Measurements from ENCODE around the gene GBGT1.
A peak's percentile ranks its signal among the peaks of the same experiment; 100 is the strongest.
"Not testable (repeated sequence)": the region's sequence is repeated elsewhere in the genome, so short reads cannot be mapped to it uniquely, and the experiment has no call there.

The GBGT1 gene

GRCh38 chr9:133163504-133164172 is at the start of gene GBGT1:
Gene GBGT1 (minus strand): TSS chr9:133163914. CDS start chr9:133162412, 1,502 bp downstream.
- Mint-ChIP-seq H3K36me3 (ENCODE audit: low read depth) (peaks cover 6% of the 10 kb centered on the region), H3K27me3 (ENCODE audit: low read depth) (peaks cover 4% of the 10 kb centered on the region), H3K27ac (no peak within 1 kb of the TSS), H3K4me3 (peak within 1 kb of the TSS; percentile 73), H3K4me1 (ENCODE audit: low read depth) (peaks cover 2% of the 10 kb centered on the region), H3K9me3 (no peaks in the 10 kb centered on the region)

GRCh38 chr9:133210609-133211008 is 46.9 kb upstream of the GBGT1 start:
- H3K27ac Mint-ChIP-seq: no peak overlapping the region
- H3K4me1 Mint-ChIP-seq (ENCODE audit: low read depth): no peaks in the 10 kb centered on the region
- H3K4me3 Mint-ChIP-seq: no peak overlapping the region
- H3K27me3 Mint-ChIP-seq (ENCODE audit: low read depth): peaks cover 29% of the 10 kb centered on the region
- H3K36me3 Mint-ChIP-seq (ENCODE audit: low read depth): no peaks in the 10 kb centered on the region
- no peaks in the 10 kb centered on the region for H3K9me3 Mint-ChIP-seq

DNA sequence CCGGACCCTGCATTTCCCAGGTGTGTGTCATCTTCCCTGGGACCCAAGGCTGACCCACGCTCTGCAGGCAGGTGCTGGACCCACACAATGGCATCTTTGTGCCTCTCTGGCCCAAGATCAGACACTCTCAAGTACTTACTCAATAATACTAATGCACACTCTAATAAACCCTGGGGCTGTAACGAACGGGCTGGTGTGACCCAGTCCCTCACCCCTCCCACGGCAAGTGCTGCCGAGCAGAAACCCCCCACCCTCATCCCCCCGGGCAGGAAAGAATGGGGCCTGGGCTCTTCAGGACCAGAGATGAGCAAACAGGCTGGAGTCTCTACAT is 46.5 kb upstream of the GBGT1 start:
- no peaks in the 10 kb centered on the region for H3K36me3 Mint-ChIP-seq (ENCODE audit: low read depth)
- no peaks in the 10 kb centered on the region for H3K4me1 Mint-ChIP-seq (ENCODE audit: low read depth)
- H3K27ac Mint-ChIP-seq: no peak overlapping the region
- no peaks in the 10 kb centered on the region for H3K9me3 Mint-ChIP-seq
- H3K27me3 Mint-ChIP-seq (ENCODE audit: low read depth): peaks cover 26% of the 10 kb centered on the region
- H3K4me3 Mint-ChIP-seq: no peak overlapping the region

GRCh38 chr9:133209327-133210201 is 45.9 kb upstream of the GBGT1 start:
- H3K4me3 Mint-ChIP-seq; H3K27ac Mint-ChIP-seq; H3K4me1 Mint-ChIP-seq (ENCODE audit: low read depth); H3K36me3 Mint-ChIP-seq (ENCODE audit: low read depth); H3K9me3 Mint-ChIP-seq: not testable (repeated sequence)
- peaks cover 25% of the 10 kb centered on the region for H3K27me3 Mint-ChIP-seq (ENCODE audit: low read depth)

- H3K4me3 Mint-ChIP-seq; H3K4me1 Mint-ChIP-seq (ENCODE audit: low read depth); H3K27ac Mint-ChIP-seq; H3K36me3 Mint-ChIP-seq (ENCODE audit: low read depth); H3K9me3 Mint-ChIP-seq: not testable (repeated sequence)
- H3K27me3 Mint-ChIP-seq (ENCODE audit: low read depth): peaks cover 19% of the 10 kb centered on the region
Measured at GRCh38 chr9:133208880-133209300, 45.2 kb upstream of the GBGT1 start, which contains the start of gene OBP2B. Gene OBP2B (minus strand): TSS chr9:133209250. CDS start chr9:133209199, 51 bp downstream.

- H3K4me3 Mint-ChIP-seq; H3K36me3 Mint-ChIP-seq (ENCODE audit: low read depth): not testable (repeated sequence)
Measured at GRCh38 chr9:133208171-133208879, 44.6 kb upstream of the GBGT1 start.

DNA sequence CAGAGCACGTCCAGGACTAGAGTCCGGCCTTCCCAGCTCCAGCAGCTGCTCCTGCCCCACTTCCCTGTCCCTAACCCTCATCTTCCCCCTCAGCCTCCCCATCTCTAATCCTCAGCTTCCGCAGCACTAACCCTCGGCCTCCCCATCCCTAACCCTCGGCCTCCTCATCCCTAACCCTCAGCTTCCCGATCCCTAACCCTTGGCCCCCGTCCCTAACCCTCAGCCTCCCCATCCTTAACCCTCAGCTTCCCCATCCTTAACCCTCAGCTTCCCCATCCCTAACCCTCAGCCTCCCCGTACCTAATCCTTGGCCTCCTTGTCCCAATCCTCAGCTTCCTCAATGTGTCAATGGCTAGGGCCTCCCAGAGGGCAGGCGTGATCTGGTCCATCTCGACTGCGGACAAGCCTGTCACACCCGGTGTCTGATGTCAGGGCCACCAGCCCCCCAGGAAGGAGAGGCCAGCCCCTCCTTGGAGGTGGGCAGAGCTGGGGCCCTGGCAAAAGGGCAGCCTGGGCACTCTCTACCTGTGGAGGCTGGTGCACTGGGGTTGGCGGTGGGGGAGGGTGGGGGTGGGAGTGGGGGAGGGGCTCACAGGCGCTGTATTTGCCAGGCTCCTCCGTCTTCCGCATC is 43.9 kb upstream of the GBGT1 start:
- Mint-ChIP-seq H3K4me1 (ENCODE audit: low read depth) (no peaks in the 10 kb centered on the region), H3K9me3 (no peaks in the 10 kb centered on the region), H3K4me3 (no peak overlapping the region), H3K36me3 (ENCODE audit: low read depth) (no peaks in the 10 kb centered on the region), H3K27ac (no peak overlapping the region), H3K27me3 (ENCODE audit: low read depth) (peaks cover 15% of the 10 kb centered on the region)

More at GRCh38 chr9:133208171-133208879, 44.6 kb upstream of the GBGT1 start:
- peaks cover 15% of the 10 kb centered on the region for H3K27me3 Mint-ChIP-seq (ENCODE audit: low read depth)
- not testable (repeated sequence) for H3K4me1 Mint-ChIP-seq (ENCODE audit: low read depth); H3K9me3 Mint-ChIP-seq; H3K27ac Mint-ChIP-seq

GRCh38 chr9:133207021-133207531 is 43.4 kb upstream of the GBGT1 start:
- Mint-ChIP-seq H3K27ac (no peak overlapping the region), H3K9me3 (no peaks in the 10 kb centered on the region), H3K27me3 (ENCODE audit: low read depth) (peaks cover 13% of the 10 kb centered on the region), H3K4me3 (no peak overlapping the region), H3K36me3 (ENCODE audit: low read depth) (no peaks in the 10 kb centered on the region), H3K4me1 (ENCODE audit: low read depth) (no peaks in the 10 kb centered on the region)

DNA sequence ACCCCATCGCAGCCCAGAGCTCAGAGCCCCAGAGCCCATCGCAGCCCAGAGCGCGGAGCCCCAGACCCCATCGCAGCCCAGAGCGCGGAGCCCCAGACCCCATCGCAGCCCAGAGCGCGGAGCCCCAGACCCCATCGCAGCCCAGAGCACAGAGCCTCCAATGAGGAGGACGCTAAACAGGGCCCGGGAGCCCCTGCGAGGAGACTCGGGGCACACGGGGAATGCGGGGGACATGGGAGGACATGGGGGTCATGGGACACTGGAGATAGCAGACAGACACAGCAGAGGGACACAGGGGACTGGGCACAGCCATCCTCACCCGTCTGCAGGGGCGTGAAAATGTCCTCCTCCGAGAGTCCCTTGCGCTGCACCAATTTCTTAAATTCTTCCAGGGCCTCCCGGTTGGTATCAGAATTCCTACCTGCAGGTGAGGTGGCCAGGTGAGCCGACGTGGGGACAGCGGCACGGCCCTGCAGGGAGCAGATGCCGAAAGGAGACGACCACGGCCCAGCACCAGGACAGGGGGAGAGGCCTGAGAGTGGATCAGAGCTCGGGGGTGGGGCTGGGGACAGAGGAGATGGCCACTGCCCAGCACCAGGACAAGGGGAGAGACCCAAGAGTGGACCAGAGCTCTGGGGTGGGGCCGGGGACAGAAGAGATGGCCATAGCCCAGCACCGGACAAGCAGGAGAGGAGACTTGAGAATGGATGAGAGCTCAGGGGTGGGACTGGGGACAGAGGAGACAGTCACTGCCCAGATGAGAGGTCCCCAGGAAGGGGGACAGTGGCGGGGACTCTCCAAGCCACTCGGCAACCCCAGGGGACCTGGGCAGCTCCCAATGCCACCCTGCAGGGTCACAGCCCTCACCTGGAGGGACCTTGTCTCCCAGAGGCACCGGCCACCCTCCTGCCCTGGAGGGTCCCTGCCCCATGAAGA is 42.5 kb upstream of the GBGT1 start:
- no peak overlapping the region for H3K4me3 Mint-ChIP-seq
- no peaks in the 10 kb centered on the region for H3K4me1 Mint-ChIP-seq (ENCODE audit: low read depth)
- H3K27ac Mint-ChIP-seq: no peak overlapping the region
- peaks cover 10% of the 10 kb centered on the region for H3K27me3 Mint-ChIP-seq (ENCODE audit: low read depth)
- no peaks in the 10 kb centered on the region for H3K36me3 Mint-ChIP-seq (ENCODE audit: low read depth)
- H3K9me3 Mint-ChIP-seq: no peaks in the 10 kb centered on the region

DNA sequence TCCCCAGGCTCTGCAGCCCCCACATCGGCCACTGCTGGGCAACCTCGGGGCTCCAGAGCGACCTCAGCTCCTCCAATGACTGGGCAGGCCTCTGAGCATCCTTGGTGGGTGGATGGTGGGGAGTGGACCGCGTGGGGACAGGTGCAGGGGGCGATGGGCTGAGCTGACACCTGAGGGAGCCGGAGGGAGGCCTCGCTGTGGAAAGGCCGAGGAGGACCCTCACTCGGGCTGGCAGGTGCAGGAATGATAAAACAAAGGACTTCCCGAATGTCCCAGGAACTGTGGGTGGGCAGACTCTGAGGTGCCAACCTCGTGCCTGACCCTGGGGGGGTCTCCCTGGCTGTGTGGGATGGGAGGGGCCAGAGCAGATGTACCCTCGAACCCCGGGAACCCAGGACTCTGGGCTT is 41.8 kb upstream of the GBGT1 start:
- not testable (repeated sequence) for H3K27ac Mint-ChIP-seq; H3K9me3 Mint-ChIP-seq; H3K36me3 Mint-ChIP-seq (ENCODE audit: low read depth); H3K4me3 Mint-ChIP-seq; H3K4me1 Mint-ChIP-seq (ENCODE audit: low read depth)
- H3K27me3 Mint-ChIP-seq (ENCODE audit: low read depth): peaks cover 16% of the 10 kb centered on the region

GRCh38 chr9:133204993-133205336 is 41.3 kb upstream of the GBGT1 start:
- H3K36me3 Mint-ChIP-seq (ENCODE audit: low read depth): no peaks in the 10 kb centered on the region
- no peak overlapping the region for H3K4me3 Mint-ChIP-seq
- peaks cover 15% of the 10 kb centered on the region for H3K27me3 Mint-ChIP-seq (ENCODE audit: low read depth)
- H3K9me3 Mint-ChIP-seq: no peaks in the 10 kb centered on the region
- H3K27ac Mint-ChIP-seq: no peak overlapping the region
- no peaks in the 10 kb centered on the region for H3K4me1 Mint-ChIP-seq (ENCODE audit: low read depth)

DNA sequence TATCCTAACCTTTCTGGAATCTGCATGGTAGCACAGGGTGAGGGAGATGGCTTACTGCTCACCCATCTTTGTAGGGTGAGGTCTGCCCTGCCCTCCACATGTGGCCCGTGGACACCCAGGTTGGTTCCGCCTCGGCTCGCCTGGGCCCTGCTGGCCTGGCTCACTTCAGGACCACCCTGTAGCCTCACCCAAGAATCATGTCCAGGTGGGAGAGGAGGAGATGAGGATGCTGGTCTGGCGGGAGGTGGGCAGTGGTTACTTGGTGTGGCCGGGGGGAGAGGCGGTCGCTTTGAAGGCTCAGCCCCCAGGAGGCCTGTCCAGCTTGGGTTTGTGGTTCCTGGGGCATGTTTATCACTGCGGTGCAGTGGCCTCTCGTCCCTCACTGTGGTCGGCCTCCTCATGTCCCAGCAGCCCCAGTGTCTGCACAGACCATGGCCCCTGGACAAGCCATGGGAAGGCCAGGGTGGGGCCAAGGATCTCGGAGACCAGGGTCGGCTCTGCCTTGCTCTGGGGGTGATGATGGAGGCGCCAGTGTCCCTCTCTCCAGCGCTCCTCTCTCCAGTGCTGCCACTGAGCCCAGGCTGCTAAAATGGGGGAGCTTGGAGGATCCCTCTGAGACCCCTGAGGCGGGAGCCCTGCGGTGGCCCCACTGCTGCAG is 40.8 kb upstream of the GBGT1 start:
- Mint-ChIP-seq H3K36me3 (ENCODE audit: low read depth) (no peaks in the 10 kb centered on the region), H3K4me1 (ENCODE audit: low read depth) (no peaks in the 10 kb centered on the region), H3K4me3 (no peak overlapping the region), H3K27me3 (ENCODE audit: low read depth) (peaks cover 12% of the 10 kb centered on the region), H3K27ac (no peak overlapping the region), H3K9me3 (no peaks in the 10 kb centered on the region)

DNA sequence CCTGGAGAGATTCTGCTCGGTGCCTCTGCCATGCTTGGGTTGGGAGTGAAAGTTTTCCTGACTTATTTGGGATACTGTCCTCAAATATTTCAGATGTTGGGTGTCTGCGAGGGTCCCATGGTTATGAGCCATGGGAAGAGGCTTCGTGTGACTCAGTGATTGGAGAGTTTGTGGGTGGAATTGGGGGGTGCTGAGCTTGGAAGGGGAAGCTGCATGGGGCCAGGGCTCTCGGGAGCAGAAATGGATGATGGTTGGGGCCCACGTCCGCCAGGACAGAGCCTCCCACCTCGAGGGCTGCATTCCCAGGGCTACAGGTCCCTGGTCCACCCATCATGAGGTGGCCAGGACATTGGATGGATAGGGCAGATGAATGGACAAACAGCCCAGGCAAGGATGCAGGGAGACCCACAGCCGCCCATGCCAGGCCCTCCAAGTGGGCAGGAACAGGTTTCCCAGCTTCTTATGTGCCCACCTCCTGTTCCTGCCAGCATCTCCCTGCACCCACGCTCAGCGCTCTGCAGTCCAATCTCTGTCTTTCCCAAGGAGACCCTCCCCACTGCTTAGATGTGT is 39.9 kb upstream of the GBGT1 start:
- H3K27ac Mint-ChIP-seq: no peak overlapping the region
- H3K4me1 Mint-ChIP-seq (ENCODE audit: low read depth): no peaks in the 10 kb centered on the region
- no peaks in the 10 kb centered on the region for H3K9me3 Mint-ChIP-seq
- no peak overlapping the region for H3K4me3 Mint-ChIP-seq
- peaks cover 12% of the 10 kb centered on the region for H3K27me3 Mint-ChIP-seq (ENCODE audit: low read depth)
- no peaks in the 10 kb centered on the region for H3K36me3 Mint-ChIP-seq (ENCODE audit: low read depth)

All from T-helper 1 cell treated with Interleukin-12 subunit alpha and Interleukin-12 subunit beta and Interleukin-4 antibody, amounts not matched to agents 30 μg/mL and 1 μg/mL, for 36 hours (primary cell).